GM04504 (cell line): Measurements from ENCODE around the gene COMMD9.
A peak's percentile ranks its signal among the peaks of the same experiment; 100 is the strongest.
"Not testable (repeated sequence)": the region's sequence is repeated elsewhere in the genome, so short reads cannot be mapped to it uniquely, and the experiment has no call there.

Experiments used
- DNase-seq: peaks from one replicate; pipeline ENCODE4 v3.0.0-alpha.2; 2012; ENCODE audit warnings: low read depth

COMMD9 gene

GRCh38 chr11:36289226-36289852 is at the start of gene COMMD9:
TSS of gene COMMD9 (minus strand) at chr11:36289424. CDS start at chr11:36289412, 12 bp downstream.
- peak; percentile 75 for DNase-seq

- DNase-seq = peak; percentile 18
Observed at GRCh38 chr11:36333897-36334296, 44.7 kb upstream of the COMMD9 start.

- peak; percentile 10 for DNase-seq
Observed at GRCh38 chr11:36333468-36333867, 44.2 kb upstream of the COMMD9 start.

- no peak for DNase-seq
Observed at GRCh38 chr11:36330411-36330810, 41.2 kb upstream of the COMMD9 start.

GRCh38 chr11:36328966-36329673 is 39.9 kb upstream of the COMMD9 start:
- no peak for DNase-seq

GRCh38 chr11:36326524-36327419 is 37.5 kb upstream of the COMMD9 start:
- DNase-seq = no peak

- DNase-seq = not testable (repeated sequence)
Observed at GRCh38 chr11:36325403-36325802, 36.2 kb upstream of the COMMD9 start.

GRCh38 chr11:36324956-36325355 is 35.7 kb upstream of the COMMD9 start:
- not testable (repeated sequence) for DNase-seq

- no peak for DNase-seq
Observed at GRCh38 chr11:36317992-36318391, 28.8 kb upstream of the COMMD9 start.

GRCh38 chr11:36316049-36316448 is 26.8 kb upstream of the COMMD9 start:
- DNase-seq = no peak

- DNase-seq = no peak
Observed at GRCh38 chr11:36314434-36314767, 25.2 kb upstream of the COMMD9 start.

- no peak for DNase-seq
Observed at GRCh38 chr11:36313750-36314433, 24.7 kb upstream of the COMMD9 start.

- no peak for DNase-seq
Observed at GRCh38 chr11:36312611-36313472, 23.6 kb upstream of the COMMD9 start.

GRCh38 chr11:36311926-36312595 is 22.8 kb upstream of the COMMD9 start:
- no peak for DNase-seq

- no peak for DNase-seq
Observed at GRCh38 chr11:36309779-36310178, 20.6 kb upstream of the COMMD9 start.

GRCh38 chr11:36308577-36308976 is 19.4 kb upstream of the COMMD9 start:
- DNase-seq = no peak

- DNase-seq = no peak
Observed at GRCh38 chr11:36306888-36307287, 17.7 kb upstream of the COMMD9 start.

GRCh38 chr11:36305047-36305446 is 15.8 kb upstream of the COMMD9 start:
- DNase-seq = no peak

GRCh38 chr11:36304351-36304750 is 15.1 kb upstream of the COMMD9 start:
- DNase-seq = no peak

- no peak for DNase-seq
Observed at GRCh38 chr11:36300650-36301049, 11.4 kb upstream of the COMMD9 start.
